ENCODE measurements around the gene SBK3. TPM values are rescaled to one million over a fixed set of nuclear protein-coding genes. Genes with fewer than 3 reads are reported as not detected.

The SBK3 gene
- total RNA-seq, 2 donors from 2014 or later = not detected

DNA sequence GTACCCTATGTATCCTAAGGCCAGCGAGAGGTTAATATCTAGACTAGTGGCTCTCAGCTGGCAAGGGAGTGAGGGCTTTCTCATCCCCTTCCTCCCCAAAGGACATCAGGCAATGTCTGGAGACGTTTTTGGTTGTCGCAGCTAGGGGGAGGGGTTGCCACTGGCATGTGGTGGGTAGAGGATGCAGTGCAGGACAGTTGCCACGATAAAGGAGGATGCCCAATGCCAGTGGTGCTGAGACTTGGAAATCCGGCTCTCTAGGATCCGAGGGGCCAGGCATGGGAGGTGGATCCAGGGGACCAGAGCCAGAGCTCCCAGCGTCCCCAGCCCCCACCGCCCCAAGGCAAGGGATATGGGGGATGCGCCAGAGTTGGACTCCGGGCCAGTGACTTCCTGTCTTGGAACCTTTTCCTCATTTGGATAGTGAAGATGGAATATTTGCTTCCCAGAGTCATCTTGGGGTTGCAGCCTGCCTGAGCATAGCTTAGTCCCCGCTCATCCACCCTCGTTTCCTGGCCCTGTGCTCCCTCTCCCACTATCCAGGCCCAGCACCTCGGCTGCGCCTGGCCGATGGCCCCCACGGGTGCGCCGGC lies 52.2 kb downstream of the SBK3 start:
- no peaks in the 10 kb centered on the region for H3K36me3 Mint-ChIP-seq (ENCODE audit: insufficient read depth in 2 of 2)
- no peak overlapping the region for H3K27ac Mint-ChIP-seq
- DNase-seq (no peak), ATAC-seq (replicated peaks in 1 of 2) (no peak)
- H3K9me3 Mint-ChIP-seq = no peaks in the 10 kb centered on the region
- H3K4me1 Mint-ChIP-seq (ENCODE audit: low read depth) = no peaks in the 10 kb centered on the region
- no peaks in the 10 kb centered on the region for H3K27me3 Mint-ChIP-seq (ENCODE audit: low read depth)
- no peak overlapping the region for H3K4me3 Mint-ChIP-seq

DNA sequence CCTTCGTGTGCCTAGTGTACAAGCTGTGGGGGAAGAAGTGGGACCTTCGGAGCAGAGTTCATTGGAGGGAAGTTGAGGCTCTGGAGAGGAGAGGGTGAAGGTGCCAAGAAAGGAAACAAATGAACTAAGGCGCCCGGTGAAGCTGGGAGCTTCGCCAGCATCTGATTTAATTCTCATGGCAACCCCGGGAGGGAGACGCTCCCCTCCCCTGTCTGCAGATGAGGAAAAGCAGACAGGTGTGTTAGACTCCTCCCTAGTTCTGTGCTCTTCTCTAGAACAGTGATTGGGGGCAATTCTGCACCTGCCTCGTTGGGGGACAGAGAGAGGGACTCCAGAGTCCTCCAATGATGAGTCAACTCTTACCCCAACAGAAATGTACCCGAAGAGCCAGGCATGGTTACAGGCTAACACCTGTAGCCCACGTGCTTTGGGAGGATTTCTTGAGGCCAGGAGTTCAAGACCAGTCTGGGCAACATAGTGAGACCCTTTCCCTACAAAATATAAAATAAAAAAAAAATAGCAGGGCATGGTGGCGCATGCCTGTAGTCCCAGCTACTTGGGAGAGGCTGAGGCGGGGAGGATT lies 52.9 kb downstream of the SBK3 start:
- ATAC-seq (replicated peaks in 1 of 2) (no peak), DNase-seq (no peak)
- H3K27me3 Mint-ChIP-seq (ENCODE audit: low read depth) = no peaks in the 10 kb centered on the region
- no peaks in the 10 kb centered on the region for H3K36me3 Mint-ChIP-seq (ENCODE audit: insufficient read depth in 2 of 2)
- H3K9me3 Mint-ChIP-seq = no peaks in the 10 kb centered on the region
- H3K27ac Mint-ChIP-seq = no peak overlapping the region
- H3K4me1 Mint-ChIP-seq (ENCODE audit: low read depth) = peaks cover 3% of the 10 kb centered on the region
- no peak overlapping the region for H3K4me3 Mint-ChIP-seq

DNA sequence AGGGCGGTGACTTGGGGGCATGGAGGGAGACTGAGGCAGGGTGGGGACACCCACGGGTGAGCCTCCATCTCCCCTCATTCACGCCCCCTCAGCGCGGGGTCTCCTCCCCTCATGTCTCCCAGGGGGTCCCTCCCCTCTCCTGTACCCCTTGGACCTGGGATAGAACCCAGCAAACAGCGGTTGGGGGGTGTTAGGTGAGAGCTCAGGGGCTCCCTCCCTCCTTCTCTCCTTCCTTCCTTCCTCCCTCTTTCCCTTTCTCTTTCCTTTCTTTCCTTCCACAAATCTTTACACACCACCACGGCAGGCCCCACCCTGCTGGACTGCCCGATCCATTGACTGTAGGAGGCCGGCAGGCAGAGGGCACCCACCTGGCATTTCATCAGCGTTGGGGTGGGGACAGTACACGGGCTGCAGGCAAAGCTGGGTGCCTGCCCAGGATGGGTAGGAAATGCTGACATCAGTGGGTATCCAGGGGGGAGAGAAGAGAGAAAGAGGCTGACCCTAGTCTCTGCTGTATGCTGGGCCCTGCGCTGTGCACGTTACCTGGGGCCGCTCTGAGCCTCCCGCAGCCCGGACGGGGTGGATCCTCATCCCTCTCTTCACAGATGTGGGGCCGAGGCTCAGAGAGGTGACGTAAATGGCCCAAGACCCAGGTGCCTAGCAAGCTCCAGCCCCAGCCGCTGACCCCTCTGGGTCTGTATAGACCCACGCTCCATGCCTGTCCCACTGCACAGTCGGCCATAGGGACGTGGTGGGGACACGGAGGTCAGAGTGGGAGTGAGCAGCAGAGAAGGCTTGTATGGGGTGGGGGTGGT lies 53.6 kb downstream of the SBK3 start:
- ATAC-seq (replicated peaks in 1 of 2) (no peak), DNase-seq (no peak)
- H3K27me3 Mint-ChIP-seq (ENCODE audit: low read depth) = no peaks in the 10 kb centered on the region
- peaks cover 10% of the 10 kb centered on the region for H3K4me1 Mint-ChIP-seq (ENCODE audit: low read depth)
- H3K27ac Mint-ChIP-seq = no peak overlapping the region
- no peaks in the 10 kb centered on the region for H3K9me3 Mint-ChIP-seq
- no peaks in the 10 kb centered on the region for H3K36me3 Mint-ChIP-seq (ENCODE audit: insufficient read depth in 2 of 2)
- no peak overlapping the region for H3K4me3 Mint-ChIP-seq

Other genes with a start within 250 kb of the SBK3 start
- gene TMEM150B, start 220.2 kb downstream of the SBK3 start, total RNA-seq = not detected
- gene KMT5C, start 205.7 kb downstream of the SBK3 start, total RNA-seq = 10 to 100 TPM; 29.2 to 31.3 TPM
- gene COX6B2, start 190.8 kb downstream of the SBK3 start, total RNA-seq = 1 to 10 TPM; 3.1 to 7.4 TPM
- under 1 TPM in 1 of 2 donors, not detected in 1; 0.07 TPM for gene GARIN5B, start 182.3 kb downstream of the SBK3 start, total RNA-seq
- gene IL11, start 175.1 kb downstream of the SBK3 start, total RNA-seq = 1 to 10 TPM; 4.0 to 5.4 TPM
- gene TMEM190, start 168.7 kb downstream of the SBK3 start, total RNA-seq = not detected
- gene TMEM238, start 161.3 kb downstream of the SBK3 start, total RNA-seq = 10 to 100 TPM in 1 of 2 donors, 1 to 10 TPM in 1; 7.5 to 11.7 TPM
- 1,000 to 10,000 TPM; 3,217 to 3,413 TPM for gene RPL28, start 159.6 kb downstream of the SBK3 start, total RNA-seq
- gene UBE2S, start 137.8 kb downstream of the SBK3 start, total RNA-seq = 100 to 1,000 TPM; 192 to 223 TPM
- under 1 TPM in 1 of 2 donors, not detected in 1; 0.17 TPM for gene SHISA7, start 102.2 kb downstream of the SBK3 start, total RNA-seq
- 10 to 100 TPM; 19.5 to 20.3 TPM for gene ISOC2, start 83.9 kb downstream of the SBK3 start, total RNA-seq
- not detected for gene C19orf85, start 80.8 kb downstream of the SBK3 start, total RNA-seq
- 1 to 10 TPM; 7.9 to 9.0 TPM for gene ZNF628, start 68.9 kb downstream of the SBK3 start, total RNA-seq
- 10 to 100 TPM; 19.2 to 20.5 TPM for gene NAT14, start 60.4 kb downstream of the SBK3 start, total RNA-seq
- gene SSC5D, start 57.1 kb downstream of the SBK3 start, total RNA-seq = 1 to 10 TPM; 1.2 to 1.7 TPM
- gene SBK2, start 8.4 kb downstream of the SBK3 start, total RNA-seq = not detected
- 1 to 10 TPM; 9.3 to 9.4 TPM for gene ZNF579, start 35.3 kb upstream of the SBK3 start, total RNA-seq
- gene FIZ1, start 54.0 kb upstream of the SBK3 start, total RNA-seq = 10 to 100 TPM; 16.2 to 17.3 TPM
- gene ZNF524, start 54.7 kb upstream of the SBK3 start, total RNA-seq = 10 to 100 TPM; 26.2 to 32.3 TPM
- gene ZNF865, start 60.1 kb upstream of the SBK3 start, total RNA-seq = 10 to 100 TPM; 12.9 to 13.2 TPM
- 1 to 10 TPM; 4.3 to 6.9 TPM for gene ZNF784, start 79.0 kb upstream of the SBK3 start, total RNA-seq
- gene ZNF580, start 95.5 kb upstream of the SBK3 start, total RNA-seq = 10 to 100 TPM; 46.1 to 47.8 TPM
- 10 to 100 TPM; 43.1 to 50.7 TPM for gene ZNF581, start 98.1 kb upstream of the SBK3 start, total RNA-seq
- 10 to 100 TPM; 13.8 to 21.7 TPM for gene CCDC106, start 102.7 kb upstream of the SBK3 start, total RNA-seq
- 100 to 1,000 TPM; 128 to 137 TPM for gene U2AF2, start 109.5 kb upstream of the SBK3 start, total RNA-seq
- gene EPN1, start 129.7 kb upstream of the SBK3 start, total RNA-seq = 10 to 100 TPM; 33.8 to 40.5 TPM
- not detected for gene NLRP9, start 192.9 kb upstream of the SBK3 start, total RNA-seq
- gene RFPL4A, start 213.6 kb upstream of the SBK3 start, total RNA-seq = not detected
- not detected for gene RFPL4AL1, start 223.6 kb upstream of the SBK3 start, total RNA-seq

Data from activated T-cell treated with anti-CD3 and anti-CD28 coated beads, Interleukin-2, amount 50 U/mL, for 72 hours (primary cell).